Body of pancreas (tissue), 4 donors: ENCODE results near the gene DMRT1. TPM values are rescaled to one million over a fixed set of nuclear protein-coding genes. Genes with fewer than 3 reads are reported as not detected.

ENCODE experiments used
- ATAC-seq: fragments of 150-250 bp; one replicate; pipeline ENCODE4 v1.9.1; 2016
- DNase-seq, 4 donors: peaks; one replicate each; pipeline ENCODE4 v3.0.0-alpha.2; 2019
- H3K27ac ChIP-seq, 4 donors: fragments of 200-600 bp; sonication (generic); 1 replicate in 3 of 4; 2 replicates in 1 of 4; pipeline versions ENCODE4 v1.5.1 to v1.6.1; 2016 to 2019; ENCODE audit warnings: mild to moderate bottlenecking in 1 of 4, mixed read lengths in 1 of 4, moderate library complexity in 1 of 4
- H3K27me3 ChIP-seq, 2 donors: fragments of 200-600 bp; sonication (generic); one replicate each; pipeline ENCODE4 v1.6.0; 2016; ENCODE audit warnings: mild to moderate bottlenecking in 1 of 2
- H3K36me3 ChIP-seq, 2 donors: fragments of 200-600 bp; sonication (generic); replicated peaks in 1 of 2; 2 replicates each; pipeline ENCODE4 v1.5.1; 2016; ENCODE audit warnings: low read depth in 2 of 2; ENCODE audit not compliant: insufficient read depth in 1 of 2
- H3K4me1 ChIP-seq: fragments of 200-600 bp; sonication (generic); one replicate; pipeline ENCODE4 v1.6.0; 2016
- H3K4me3 ChIP-seq, 2 donors: fragments of 200-600 bp; sonication (generic); 1 replicate in 1 of 2; 2 replicates in 1 of 2; pipeline ENCODE4 v1.5.1; 2016 to 2019
- H3K9me3 ChIP-seq, 3 donors: fragments of 200-600 bp; sonication (generic); 1 replicate in 2 of 3; 2 replicates in 1 of 3; pipeline ENCODE4 v1.5.1; 2016
- CTCF ChIP-seq, 7 experiments: fragments of 450-650 bp in 4 of 7; fragments of 200-600 bp in 3 of 7; sonication (generic) in 3 of 7; IDR thresholded peaks; one replicate each; pipeline ENCODE4 v1.5.1; 2016 to 2019; ENCODE audit warnings: antibody characterized with exemption in 7 of 7
- POLR2A ChIP-seq, 3 donors: fragments of 450-650 bp; IDR thresholded peaks; one replicate each; pipeline ENCODE4 v1.6.1; 2016; ENCODE audit warnings: antibody characterized with exemption in 3 of 3, mild to moderate bottlenecking in 2 of 3
- WGBS, 2 donors: methylation state at CpG; one replicate each; pipeline ENCODE4 v1.1.5; 2017; 5-methylcytosine and 5-hydroxymethylcytosine counted together
- intact Hi-C: fragments of 100-400 bp; cut with DNase I; formaldehyde crosslinking; loops from one replicate; pipeline ENCODE4 v1.15.1; 2023
- total RNA-seq, 2 donors: library from RNA; depleted of rRNA; stranded (reverse); fragments of >200 nt; gene quantifications; one replicate each; pipeline ENCODE4 v1.1.0, GENCODE V29; 2016

DMRT1 gene
- total RNA-seq, 2 donors from 2014 or later, result not detected

DNA sequence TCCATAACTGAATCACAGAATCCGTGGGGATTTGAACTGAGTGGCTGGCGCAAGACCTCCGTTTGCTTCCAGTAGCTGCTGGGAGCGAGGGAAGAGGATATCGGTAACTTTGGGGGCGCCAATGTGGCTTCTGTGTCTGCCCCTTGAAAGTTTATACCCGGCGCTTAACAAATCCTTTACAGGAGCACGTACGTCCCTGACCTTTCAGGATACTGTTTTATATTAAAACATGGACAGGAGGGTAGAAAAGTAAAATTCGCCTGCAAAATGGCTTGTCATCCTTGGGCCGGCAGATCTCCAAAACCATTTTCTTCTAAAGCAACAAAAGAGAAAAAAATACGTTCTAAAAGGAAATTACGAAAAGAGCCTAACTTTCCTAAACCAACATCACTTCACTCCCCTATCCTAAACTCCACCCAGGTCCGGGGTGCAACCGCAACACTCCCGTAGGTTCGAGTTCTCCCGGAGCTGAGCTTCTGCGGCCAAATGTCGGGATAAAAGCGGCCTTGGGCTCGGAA is 134.3 kb downstream of the DMRT1 start:
- TF ChIP-seq CTCF (IDR thresholded peaks at IDR 0.05) (no peak), POLR2A (IDR thresholded peaks at IDR 0.05) (no peak)
- Histone ChIP-seq H3K27ac (no peak overlapping the region), H3K27me3 (peaks cover 0 to 27% of the 10 kb centered on the region in 2 donors), H3K9me3 (no peaks in the 10 kb centered on the region), H3K4me1 (peaks cover 31% of the 10 kb centered on the region), H3K36me3 (no peaks in the 10 kb centered on the region), H3K4me3 (no peak overlapping the region)
- WGBS, 2 donors, result 8 to 9% methylated on average over 18 to 23 of the region's 23 CpGs
- ATAC-seq, result no peak
- no peak for DNase-seq
- intact Hi-C loops, result no loop called here

DNA sequence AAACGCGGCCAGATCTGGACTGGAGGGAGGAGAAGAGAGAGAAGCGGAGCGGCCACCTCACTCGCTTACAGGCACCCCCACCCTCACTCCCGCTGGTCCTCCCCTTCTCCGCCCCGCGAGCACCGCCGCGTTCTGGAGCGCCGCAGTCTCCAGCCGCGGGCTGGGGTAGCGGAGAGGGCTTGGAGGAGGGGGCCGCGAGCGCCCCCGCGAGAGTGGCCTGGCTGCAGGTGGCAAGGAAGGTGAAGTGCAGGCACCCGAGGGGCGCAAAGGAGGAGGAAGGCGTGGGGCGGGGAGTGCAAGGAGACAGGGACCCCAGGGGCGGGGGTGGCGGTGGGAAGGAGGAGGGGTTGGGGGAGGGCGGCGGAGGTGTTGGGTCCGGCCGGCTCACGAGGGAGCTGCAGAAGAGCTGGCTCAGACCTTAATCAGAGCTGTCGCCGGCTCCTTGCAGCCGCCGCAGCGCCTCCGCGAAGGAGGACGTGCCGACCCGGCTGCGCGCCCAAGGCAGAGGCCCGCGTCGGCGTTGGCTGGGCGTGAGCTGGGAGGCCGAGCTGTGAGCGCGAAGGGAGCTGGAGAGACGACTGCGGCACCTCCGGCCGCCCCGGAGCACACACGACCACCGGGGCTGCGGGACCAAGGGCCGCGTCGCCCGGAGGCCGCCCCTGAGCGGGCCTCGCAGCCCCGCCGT is 134.9 kb downstream of the DMRT1 start, which contains the start of gene DMRT3:
Gene DMRT3 (plus strand): TSS at position 398 of the 685 bp plus-strand sequence. CDS start 347 bp downstream, outside the sequence.
- ATAC-seq (no peak), DNase-seq (no peak)
- TF ChIP-seq POLR2A (IDR thresholded peaks at IDR 0.05), result no peak
- no peak for TF ChIP-seq CTCF (IDR thresholded peaks at IDR 0.05)
- peaks cover 25% of the 10 kb centered on the region for H3K4me1 ChIP-seq
- H3K9me3 ChIP-seq, result no peaks in the 10 kb centered on the region
- H3K4me3 ChIP-seq, result no peak within 1 kb of the TSS
- H3K36me3 ChIP-seq, result no peaks in the 10 kb centered on the region
- WGBS, 2 donors, result 2 to 7% methylated on average over 14 to 66 of the region's 70 CpGs
- intact Hi-C loops, result no loop called here
- H3K27me3 ChIP-seq, result peaks cover 0 to 26% of the 10 kb centered on the region in 2 donors
- no peak within 1 kb of the TSS for H3K27ac ChIP-seq

DNA sequence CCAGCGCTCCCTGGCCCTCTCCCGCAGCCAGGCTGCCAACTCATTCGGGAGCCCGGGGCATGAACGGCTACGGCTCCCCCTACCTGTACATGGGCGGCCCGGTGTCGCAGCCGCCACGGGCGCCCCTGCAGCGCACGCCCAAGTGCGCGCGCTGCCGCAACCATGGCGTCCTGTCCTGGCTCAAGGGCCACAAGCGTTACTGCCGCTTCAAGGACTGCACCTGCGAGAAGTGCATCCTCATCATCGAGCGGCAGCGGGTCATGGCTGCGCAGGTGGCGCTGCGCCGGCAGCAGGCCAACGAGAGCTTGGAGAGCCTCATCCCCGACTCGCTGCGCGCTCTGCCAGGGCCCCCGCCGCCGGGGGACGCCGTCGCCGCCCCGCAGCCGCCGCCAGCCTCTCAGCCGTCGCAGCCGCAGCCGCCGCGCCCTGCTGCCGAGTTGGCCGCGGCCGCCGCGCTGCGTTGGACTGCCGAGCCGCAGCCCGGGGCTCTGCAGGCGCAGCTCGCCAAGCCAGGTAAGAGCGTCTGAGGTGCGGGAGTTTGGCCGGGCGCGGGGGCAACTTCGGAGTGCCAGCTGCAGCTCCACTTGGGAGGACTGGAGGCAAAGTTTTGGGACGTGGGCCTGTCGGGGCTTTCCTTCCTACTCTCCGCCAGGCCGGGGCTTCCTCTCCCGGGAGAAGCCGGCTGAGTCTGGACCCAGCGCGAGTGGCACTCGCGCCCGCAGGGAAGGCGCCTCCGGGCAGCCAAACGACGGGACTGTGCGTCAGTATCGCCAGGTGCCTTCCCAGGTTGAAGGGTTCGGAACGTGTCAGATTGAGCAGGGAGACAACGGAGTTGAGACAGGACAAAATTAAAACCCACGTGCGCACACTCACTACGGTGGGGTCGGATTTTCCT is 135.7 kb downstream of the DMRT1 start:
- ATAC-seq, result peak; percentile 27
- peak in 1 of 4 donors; percentile 21 for DNase-seq
- no peak overlapping the region for H3K27ac ChIP-seq

More for the DNA sequence above, 135.7 kb downstream of the DMRT1 start:
- WGBS, 2 donors, result 3 to 8% methylated on average over 13 to 76 of the region's 92 CpGs
- TF ChIP-seq POLR2A (IDR thresholded peaks at IDR 0.05) (no peak), CTCF (IDR thresholded peaks at IDR 0.05) (no peak)
- H3K4me1 ChIP-seq, result peaks cover 17% of the 10 kb centered on the region
- no peaks in the 10 kb centered on the region for H3K36me3 ChIP-seq
- H3K27me3 ChIP-seq, result peaks cover 0 to 22% of the 10 kb centered on the region in 2 donors
- no peaks in the 10 kb centered on the region for H3K9me3 ChIP-seq
- intact Hi-C loops, result no loop called here
- H3K4me3 ChIP-seq, result no peak overlapping the region
